Activated T-cell treated with anti-CD3 and anti-CD28 coated beads for 1 hour (primary cell): ENCODE results near the gene GRK5.

ENCODE experiments used
- DNase-seq: peaks from one replicate; pipeline ENCODE4 v3.0.0-alpha.2; 2020; ENCODE audit warnings: low read depth

Gene GRK5

GRCh38 chr10:119301397-119301796 is 94.0 kb downstream of the GRK5 start:
- DNase-seq: peak; percentile 42

- DNase-seq: no peak
Measured at GRCh38 chr10:119302172-119302571, 94.8 kb downstream of the GRK5 start.

GRCh38 chr10:119302591-119303253 is 95.4 kb downstream of the GRK5 start:
- DNase-seq: no peak

GRCh38 chr10:119303886-119304285 is 96.5 kb downstream of the GRK5 start:
- no peak for DNase-seq

- DNase-seq: no peak
Measured at GRCh38 chr10:119304541-119304940, 97.2 kb downstream of the GRK5 start.

- peak; percentile 72 for DNase-seq
Measured at GRCh38 chr10:119305860-119306513, 98.6 kb downstream of the GRK5 start.

- peak; percentile 62 for DNase-seq
Measured at GRCh38 chr10:119306514-119306951, 99.2 kb downstream of the GRK5 start.

GRCh38 chr10:119306986-119307392 is 99.6 kb downstream of the GRK5 start:
- DNase-seq: no peak

GRCh38 chr10:119308089-119308488 is 100.7 kb downstream of the GRK5 start:
- DNase-seq: no peak

- no peak for DNase-seq
Measured at GRCh38 chr10:119308551-119309422, 101.4 kb downstream of the GRK5 start.

- DNase-seq: no peak
Measured at GRCh38 chr10:119309423-119309770, 102.0 kb downstream of the GRK5 start.

GRCh38 chr10:119310806-119311205 is 103.4 kb downstream of the GRK5 start:
- no peak for DNase-seq

GRCh38 chr10:119312241-119312640 is 104.9 kb downstream of the GRK5 start:
- no peak for DNase-seq

- no peak for DNase-seq
Measured at GRCh38 chr10:119313024-119313423, 105.7 kb downstream of the GRK5 start.

- DNase-seq: no peak
Measured at GRCh38 chr10:119313644-119314043, 106.3 kb downstream of the GRK5 start.

- DNase-seq: no peak
Measured at GRCh38 chr10:119314061-119314460, 106.7 kb downstream of the GRK5 start.

- DNase-seq: no peak
Measured at GRCh38 chr10:119314486-119314885, 107.1 kb downstream of the GRK5 start.

- DNase-seq: peak; percentile 46
Measured at GRCh38 chr10:119315128-119316001, 108.0 kb downstream of the GRK5 start.

- no peak for DNase-seq
Measured at GRCh38 chr10:119316002-119316358, 108.6 kb downstream of the GRK5 start.

- DNase-seq: no peak
Measured at GRCh38 chr10:119316729-119317097, 109.3 kb downstream of the GRK5 start.

GRCh38 chr10:119318411-119319160 is 111.2 kb downstream of the GRK5 start:
- DNase-seq: no peak
